HL-60 (cell line): Measurements from ENCODE around the gene BLNK.
"Not testable (repeated sequence)": the region's sequence is repeated elsewhere in the genome, so short reads cannot be mapped to it uniquely, and the experiment has no call there.

Experiments
- DNase-seq, 2 experiments: peaks; one replicate each; pipeline ENCODE4 v3.0.0-alpha.2; 2010 to 2020; ENCODE audit warnings: low read depth in 1 of 2, low spot score in 1 of 2
- H3K27ac ChIP-seq: fragments of 250-450 bp; sonication (Bioruptor Pico); replicated peaks from 2 replicates; pipeline ENCODE4 v1.5.1; 2020; ENCODE audit warnings: mild to moderate bottlenecking, moderate library complexity
- H3K27me3 ChIP-seq: fragments of 250-450 bp; sonication (Bioruptor Pico); 2 replicates; pipeline ENCODE4 v1.5.1; 2021; ENCODE audit warnings: mild to moderate bottlenecking, moderate library complexity; ENCODE audit not compliant: insufficient read depth, poor library complexity, severe bottlenecking
- H3K4me3 ChIP-seq: replicated peaks from 2 replicates; pipeline ENCODE4 v1.5.1; 2011; ENCODE audit warnings: mild to moderate bottlenecking, control low read depth, low read length; ENCODE audit not compliant: insufficient read depth
- CTCF ChIP-seq: IDR thresholded peaks from one replicate; pipeline ENCODE4 v1.5.1; 2011; ENCODE audit warnings: low read length, control low read depth, inconsistent platforms; ENCODE audit not compliant: insufficient read depth
- GABPA ChIP-seq: IDR thresholded peaks from 2 replicates; pipeline ENCODE4 v1.6.1; 2012; ENCODE audit warnings: low read depth
- POLR2AphosphoS5 ChIP-seq: IDR thresholded peaks from 2 replicates; pipeline ENCODE4 v1.6.1; 2012; ENCODE audit warnings: low read depth
- REST ChIP-seq: IDR thresholded peaks from 2 replicates; pipeline ENCODE4 v1.6.1; 2012; ENCODE audit warnings: low read depth; ENCODE audit not compliant: insufficient replicate concordance
- SPI1 ChIP-seq: IDR thresholded peaks from 2 replicates; pipeline ENCODE4 v1.6.1; 2012; ENCODE audit warnings: low read depth, mild to moderate bottlenecking, borderline replicate concordance

The BLNK gene

GRCh38 chr10:96311180-96311715, 39.9 kb upstream of the BLNK start:
- no peak overlapping the region for H3K27ac ChIP-seq

GRCh38 chr10:96310321-96310669, 38.9 kb upstream of the BLNK start:
- no peaks in the 10 kb centered on the region for H3K27me3 ChIP-seq
- no peak for DNase-seq
- H3K27ac ChIP-seq = no peak overlapping the region
- TF ChIP-seq SPI1 = no peak
- TF ChIP-seq GABPA = no peak
- no peak for TF ChIP-seq CTCF
- no peak for TF ChIP-seq REST
- TF ChIP-seq POLR2AphosphoS5 = no peak
- H3K4me3 ChIP-seq = no peak overlapping the region

More at GRCh38 chr10:96311180-96311715, 39.9 kb upstream of the BLNK start:
- Histone ChIP-seq H3K4me3 (no peak overlapping the region), H3K27me3 (no peaks in the 10 kb centered on the region)
- DNase-seq = no peak
- TF ChIP-seq CTCF (no peak), SPI1 (no peak)

GRCh38 chr10:96309628-96310320, 38.4 kb upstream of the BLNK start:
- H3K27ac ChIP-seq = no peak overlapping the region
- no peak for TF ChIP-seq GABPA
- TF ChIP-seq CTCF = no peak
- TF ChIP-seq SPI1 = no peak
- no peak for TF ChIP-seq REST
- no peak for TF ChIP-seq POLR2AphosphoS5
- no peak for DNase-seq
- H3K27me3 ChIP-seq = no peaks in the 10 kb centered on the region
- no peak overlapping the region for H3K4me3 ChIP-seq

- not testable (repeated sequence) for H3K27me3 ChIP-seq, DNase-seq, H3K27ac ChIP-seq, H3K4me3 ChIP-seq
Measured at GRCh38 chr10:96308854-96309253, 37.5 kb upstream of the BLNK start.
